ES-I3 (cell line): Measurements from ENCODE around the gene NTNG1.
"Not testable (repeated sequence)": the region's sequence is repeated elsewhere in the genome, so short reads cannot be mapped to it uniquely, and the experiment has no call there.

Source experiments
- H3K36me3 ChIP-seq: 2 replicates; pipeline ENCODE4 v1.6.1; 2013; ENCODE audit warnings: mild to moderate bottlenecking, low read length, control low read depth, moderate library complexity; ENCODE audit not compliant: insufficient read depth
- H3K4me1 ChIP-seq: 2 replicates; pipeline ENCODE4 v1.6.1; 2013; ENCODE audit warnings: mild to moderate bottlenecking, control low read depth, low read length; ENCODE audit not compliant: insufficient read depth
- H3K9ac ChIP-seq: 2 replicates; pipeline ENCODE4 v1.6.1; 2013; ENCODE audit warnings: low read depth, mild to moderate bottlenecking, low read length, moderate library complexity
- H3K9me3 ChIP-seq: 2 replicates; pipeline ENCODE4 v1.6.1; 2013; ENCODE audit warnings: mild to moderate bottlenecking, low read length, moderate library complexity; ENCODE audit not compliant: control insufficient read depth, insufficient read depth

The NTNG1 gene

DNA sequence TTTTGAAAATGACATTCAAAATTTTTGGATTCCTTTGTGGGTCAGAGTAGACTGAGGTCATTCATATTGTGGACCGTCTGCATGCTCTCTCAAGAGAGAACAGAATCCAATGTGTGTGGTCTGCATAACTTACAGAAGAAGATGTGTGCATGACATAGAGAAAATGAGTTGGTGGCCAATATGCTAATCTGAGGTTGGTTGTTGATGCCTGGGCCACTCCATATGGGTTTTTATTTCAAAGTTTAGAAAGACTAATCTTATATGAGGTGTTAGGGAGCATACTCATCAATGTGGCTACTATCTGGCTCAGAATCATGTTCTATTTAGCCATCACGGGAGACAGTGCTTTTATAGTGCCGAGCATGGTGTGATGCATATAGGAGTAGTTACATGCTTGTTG, 18.2 kb downstream of the NTNG1 start:
- no peaks in the 10 kb centered on the region for H3K4me1 ChIP-seq

DNA sequence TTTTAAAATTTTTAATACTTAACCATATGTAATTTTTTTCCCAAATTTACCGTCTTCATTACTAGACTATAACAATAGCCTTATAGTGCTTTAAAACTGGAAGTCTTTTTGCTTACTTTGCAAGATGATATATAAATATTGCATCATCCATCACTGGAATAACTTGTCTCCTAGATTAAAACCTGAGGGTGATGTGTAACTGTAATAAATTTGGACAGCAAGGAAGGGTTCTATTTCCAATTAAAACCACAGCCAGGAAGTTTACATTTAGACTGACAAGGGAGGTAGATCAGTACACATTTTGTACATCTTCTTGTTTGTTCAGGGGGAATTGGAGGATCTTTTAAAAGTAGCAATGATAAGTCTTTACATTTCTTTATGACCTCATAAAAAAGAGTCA, 21.9 kb downstream of the NTNG1 start:
- Histone ChIP-seq H3K36me3 (no peaks in the 10 kb centered on the region), H3K9ac (no peak overlapping the region)

More for the DNA sequence above, 18.2 kb downstream of the NTNG1 start:
- H3K9me3 ChIP-seq: no peaks in the 10 kb centered on the region
- H3K36me3 ChIP-seq: no peaks in the 10 kb centered on the region
- no peak overlapping the region for H3K9ac ChIP-seq

GRCh38 chr1:107164901-107165300, 24.1 kb downstream of the NTNG1 start:
- not testable (repeated sequence) for H3K9me3 ChIP-seq, H3K36me3 ChIP-seq, H3K9ac ChIP-seq, H3K4me1 ChIP-seq

More for the DNA sequence above, 21.9 kb downstream of the NTNG1 start:
- Histone ChIP-seq H3K9me3 (no peaks in the 10 kb centered on the region; the same call in 1 of the 2 replicates), H3K4me1 (no peaks in the 10 kb centered on the region)

DNA sequence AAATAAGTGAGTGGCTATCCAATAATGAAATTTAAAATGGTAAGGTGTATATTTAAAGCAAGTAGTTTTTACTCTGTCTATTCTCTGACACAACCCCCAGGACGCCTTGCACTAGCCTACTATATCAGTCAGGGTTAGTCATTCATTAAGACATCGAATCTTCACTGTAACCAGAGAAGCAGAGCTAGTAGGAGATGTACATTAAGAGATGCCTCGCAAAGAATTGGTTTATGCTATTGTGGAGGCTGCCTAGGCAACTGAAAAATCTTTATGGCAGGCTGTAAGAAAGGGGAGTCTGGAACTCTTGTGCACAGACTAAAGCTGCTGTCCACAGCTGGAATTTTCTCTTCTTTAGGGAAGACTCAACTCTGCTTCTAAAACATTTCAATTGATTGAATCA, 28.8 kb downstream of the NTNG1 start:
- peaks cover 2% of the 10 kb centered on the region; the same call in 1 of the 2 replicates for H3K9me3 ChIP-seq
- no peak overlapping the region for H3K9ac ChIP-seq
- no peaks in the 10 kb centered on the region for H3K36me3 ChIP-seq
- no peaks in the 10 kb centered on the region; the same call in 1 of the 2 replicates for H3K4me1 ChIP-seq

- Histone ChIP-seq H3K36me3 (no peaks in the 10 kb centered on the region), H3K9me3 (peaks cover 2% of the 10 kb centered on the region; the same call in 1 of the 2 replicates), H3K9ac (no peak overlapping the region), H3K4me1 (no peaks in the 10 kb centered on the region; the same call in 1 of the 2 replicates)
Measured at GRCh38 chr1:107171333-107171732, 30.5 kb downstream of the NTNG1 start.

- Histone ChIP-seq H3K9me3 (peaks cover 2% of the 10 kb centered on the region; the same call in 1 of the 2 replicates), H3K9ac (no peak overlapping the region), H3K36me3 (no peaks in the 10 kb centered on the region), H3K4me1 (no peaks in the 10 kb centered on the region; the same call in 1 of the 2 replicates)
Measured at GRCh38 chr1:107172450-107173170, 31.8 kb downstream of the NTNG1 start.

- Histone ChIP-seq H3K9ac (no peak overlapping the region), H3K4me1 (no peaks in the 10 kb centered on the region; the same call in 1 of the 2 replicates), H3K36me3 (no peaks in the 10 kb centered on the region), H3K9me3 (peaks cover 2% of the 10 kb centered on the region; the same call in 1 of the 2 replicates)
Measured at GRCh38 chr1:107175102-107175909, 34.5 kb downstream of the NTNG1 start.

- Histone ChIP-seq H3K4me1 (peaks cover 18% of the 10 kb centered on the region), H3K9me3 (no peaks in the 10 kb centered on the region), H3K9ac (no peak overlapping the region), H3K36me3 (no peaks in the 10 kb centered on the region)
Measured at GRCh38 chr1:107181253-107181969, 40.6 kb downstream of the NTNG1 start.

- Histone ChIP-seq H3K9ac (no peak overlapping the region), H3K9me3 (no peaks in the 10 kb centered on the region), H3K4me1 (peaks cover 25% of the 10 kb centered on the region), H3K36me3 (no peaks in the 10 kb centered on the region)
Measured at GRCh38 chr1:107183011-107183410, 42.2 kb downstream of the NTNG1 start.

GRCh38 chr1:107184888-107185287, 44.0 kb downstream of the NTNG1 start:
- no peak overlapping the region for H3K9ac ChIP-seq
- peaks cover 26% of the 10 kb centered on the region for H3K4me1 ChIP-seq
- no peaks in the 10 kb centered on the region for H3K9me3 ChIP-seq
- no peaks in the 10 kb centered on the region for H3K36me3 ChIP-seq

DNA sequence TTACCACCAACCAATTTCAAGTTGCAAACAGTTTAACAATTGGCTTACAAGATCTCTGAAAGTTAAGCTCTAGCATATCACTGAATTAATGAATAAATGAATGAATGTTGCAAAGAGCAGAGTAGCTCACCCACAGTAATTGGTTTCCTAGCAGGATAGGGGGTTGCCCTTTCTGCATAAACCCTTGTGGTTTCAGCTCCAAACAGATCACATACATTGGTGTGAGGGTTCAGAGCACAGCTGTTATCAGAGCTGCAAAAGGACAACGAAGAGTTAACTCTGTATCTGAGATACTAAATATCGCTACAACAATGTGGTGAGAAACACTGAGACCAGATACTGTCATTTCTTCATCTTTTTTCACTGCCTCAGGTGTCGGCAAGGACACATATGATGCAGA, 46.6 kb downstream of the NTNG1 start:
- H3K9ac ChIP-seq: no peak overlapping the region
- peaks cover 15% of the 10 kb centered on the region for H3K4me1 ChIP-seq
- no peaks in the 10 kb centered on the region for H3K9me3 ChIP-seq
- H3K36me3 ChIP-seq: no peaks in the 10 kb centered on the region

- Histone ChIP-seq H3K9ac (no peak overlapping the region), H3K4me1 (peaks cover 8% of the 10 kb centered on the region; the same call in 1 of the 2 replicates), H3K36me3 (no peaks in the 10 kb centered on the region), H3K9me3 (no peaks in the 10 kb centered on the region)
Measured at GRCh38 chr1:107188160-107188559, 47.3 kb downstream of the NTNG1 start.

GRCh38 chr1:107194380-107194779, 53.5 kb downstream of the NTNG1 start:
- Histone ChIP-seq H3K36me3 (no peaks in the 10 kb centered on the region), H3K4me1 (peaks cover 33% of the 10 kb centered on the region), H3K9ac (no peak overlapping the region), H3K9me3 (no peaks in the 10 kb centered on the region)

DNA sequence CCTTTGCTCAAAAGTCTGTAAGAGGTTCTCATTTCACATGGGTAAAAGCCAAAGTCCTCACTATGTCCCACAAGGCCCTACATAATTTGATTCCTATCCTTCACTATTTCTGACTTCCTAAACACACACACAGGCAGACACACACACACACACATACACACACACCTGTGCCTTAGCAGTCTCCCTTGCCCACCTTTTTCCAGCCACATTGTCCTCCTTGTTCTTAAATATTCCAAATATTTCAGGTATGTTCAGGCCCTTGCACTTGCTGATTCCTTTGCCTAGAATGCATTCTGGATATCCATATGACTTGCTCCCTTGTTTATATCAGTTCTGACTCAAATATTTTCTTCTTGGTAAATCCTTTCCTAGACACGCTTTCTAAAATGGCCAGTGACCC, 54.6 kb downstream of the NTNG1 start:
- no peaks in the 10 kb centered on the region for H3K9me3 ChIP-seq
- H3K9ac ChIP-seq: no peak overlapping the region
- peaks cover 33% of the 10 kb centered on the region for H3K4me1 ChIP-seq
- no peaks in the 10 kb centered on the region for H3K36me3 ChIP-seq
